Gastroesophageal sphincter (tissue), 4 donors: ENCODE results near the gene ASB1. TPM values are rescaled to one million over a fixed set of nuclear protein-coding genes. Genes with fewer than 3 reads are reported as not detected.

Experiments
- ATAC-seq: fragments of 150-250 bp; one replicate; pipeline ENCODE4 v1.9.1; 2016; ENCODE audit warnings: mild to moderate bottlenecking, moderate library complexity
- H3K27ac ChIP-seq, 4 donors: fragments of 200-600 bp; sonication (generic) in 3 of 4; 1 replicate in 3 of 4; 2 replicates in 1 of 4; pipeline ENCODE4 v1.5.1; 2016 to 2019
- H3K27me3 ChIP-seq: fragments of 200-600 bp; sonication (generic); one replicate; pipeline ENCODE4 v1.5.1; 2019
- H3K36me3 ChIP-seq, 2 donors: fragments of 200-600 bp; sonication (generic); one replicate each; pipeline ENCODE4 v1.5.1; 2019; ENCODE audit warnings: control low read depth in 1 of 2
- H3K4me1 ChIP-seq, 3 donors: fragments of 200-600 bp; sonication (generic); 1 replicate in 2 of 3; 2 replicates in 1 of 3; pipeline ENCODE4 v1.5.1; 2016 to 2019; ENCODE audit warnings: control low read depth in 2 of 3
- H3K4me3 ChIP-seq, 2 donors: fragments of 200-600 bp; sonication (generic); one replicate each; pipeline ENCODE4 v1.5.1; 2019; ENCODE audit warnings: mild to moderate bottlenecking in 1 of 2, moderate library complexity in 1 of 2
- H3K9me3 ChIP-seq, 3 donors: fragments of 200-600 bp; sonication (generic); one replicate each; pipeline ENCODE4 v1.5.1; 2017 to 2019; ENCODE audit warnings: control low read depth in 2 of 3
- EP300 ChIP-seq: sonication (generic); formaldehyde crosslinking; IDR thresholded peaks from one replicate; pipeline ENCODE4 v1.6.1; 2017; ENCODE audit warnings: antibody characterized with exemption, mild to moderate bottlenecking
- POLR2A ChIP-seq, 2 donors: fragments of 450-650 bp; IDR thresholded peaks; one replicate each; pipeline ENCODE4 v1.6.1; 2017; ENCODE audit warnings: antibody characterized with exemption in 2 of 2, mild to moderate bottlenecking in 2 of 2, moderate library complexity in 1 of 2
- POLR2AphosphoS5 ChIP-seq: sonication (generic); formaldehyde crosslinking; IDR thresholded peaks from one replicate; pipeline ENCODE4 v1.6.1; 2017; ENCODE audit warnings: antibody characterized with exemption
- WGBS, 2 donors: methylation state at CpG; one replicate each; pipeline ENCODE4 v1.1.5; 2018; ENCODE audit warnings: low coverage in 1 of 2; 5-methylcytosine and 5-hydroxymethylcytosine counted together
- total RNA-seq, 4 donors: library from RNA; depleted of rRNA; stranded (reverse); fragments of >200 nt; gene quantifications; one replicate each; pipeline ENCODE4 v1.1.0, GENCODE V29; 2016
- TF ChIP-seq, protein P1 (sequence below), 4 experiments: fragments of 200-600 bp in 2 of 4; fragments of 450-650 bp in 2 of 4; sonication (generic) in 1 of 4; IDR thresholded peaks; one replicate each; pipeline ENCODE4 v1.5.1; 2017 to 2019; ENCODE audit warnings: antibody characterized with exemption in 4 of 4, mild to moderate bottlenecking in 2 of 4, moderate library complexity in 2 of 4

ASB1 gene
- total RNA-seq, 4 donors from 2014 or later, result 27.9 to 39.3 (median 35.9) TPM

DNA sequence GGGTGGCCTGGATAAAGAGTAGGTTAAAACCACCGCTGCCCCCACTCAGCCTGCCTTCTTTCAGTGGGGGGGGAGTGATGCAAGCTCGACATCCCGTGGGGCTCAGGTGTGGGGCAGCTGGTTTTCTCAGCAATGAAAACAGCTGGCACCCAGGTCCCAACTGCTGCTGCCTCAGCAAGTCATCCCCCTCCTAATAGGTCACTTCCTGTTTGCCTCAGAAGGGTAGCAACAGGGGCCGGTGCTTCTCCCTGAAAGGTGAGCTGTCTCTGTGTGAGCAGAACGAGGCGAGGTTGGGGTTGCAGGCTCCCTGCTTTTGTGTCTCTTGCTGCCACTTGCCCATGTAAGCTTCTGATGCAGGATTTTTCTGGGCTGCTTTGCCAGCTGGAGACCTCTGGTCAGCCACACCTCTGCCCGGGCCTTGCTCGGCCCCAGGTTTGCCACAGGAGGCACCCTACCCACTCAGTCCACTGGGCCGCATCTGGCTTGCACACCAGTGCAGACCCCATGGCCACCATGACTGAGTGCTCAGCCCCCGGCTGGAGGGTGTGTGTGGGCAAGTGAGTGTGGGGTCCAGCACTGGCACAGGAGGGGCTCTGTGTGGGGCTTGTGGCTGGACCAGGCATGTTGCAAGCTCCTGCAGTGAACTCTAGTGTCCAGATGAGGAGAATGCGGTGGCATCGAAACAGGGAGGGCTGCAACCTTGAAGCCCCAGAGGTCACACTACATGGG lies 11.5 kb upstream of the ASB1 start:
- no peak overlapping the region for H3K27ac ChIP-seq
- 82 to 88% methylated on average over 4 of the region's 12 CpGs for WGBS, 2 donors
- no peak for ATAC-seq
- no peak overlapping the region for H3K4me3 ChIP-seq
- H3K9me3 ChIP-seq, result no peaks in the 10 kb centered on the region
- H3K27me3 ChIP-seq, result no peaks in the 10 kb centered on the region
- H3K36me3 ChIP-seq, result peaks cover 0 to 1% of the 10 kb centered on the region in 2 donors
- no peak for TF ChIP-seq POLR2A (IDR thresholded peaks at IDR 0.05)
- TF ChIP-seq, protein P1, sequence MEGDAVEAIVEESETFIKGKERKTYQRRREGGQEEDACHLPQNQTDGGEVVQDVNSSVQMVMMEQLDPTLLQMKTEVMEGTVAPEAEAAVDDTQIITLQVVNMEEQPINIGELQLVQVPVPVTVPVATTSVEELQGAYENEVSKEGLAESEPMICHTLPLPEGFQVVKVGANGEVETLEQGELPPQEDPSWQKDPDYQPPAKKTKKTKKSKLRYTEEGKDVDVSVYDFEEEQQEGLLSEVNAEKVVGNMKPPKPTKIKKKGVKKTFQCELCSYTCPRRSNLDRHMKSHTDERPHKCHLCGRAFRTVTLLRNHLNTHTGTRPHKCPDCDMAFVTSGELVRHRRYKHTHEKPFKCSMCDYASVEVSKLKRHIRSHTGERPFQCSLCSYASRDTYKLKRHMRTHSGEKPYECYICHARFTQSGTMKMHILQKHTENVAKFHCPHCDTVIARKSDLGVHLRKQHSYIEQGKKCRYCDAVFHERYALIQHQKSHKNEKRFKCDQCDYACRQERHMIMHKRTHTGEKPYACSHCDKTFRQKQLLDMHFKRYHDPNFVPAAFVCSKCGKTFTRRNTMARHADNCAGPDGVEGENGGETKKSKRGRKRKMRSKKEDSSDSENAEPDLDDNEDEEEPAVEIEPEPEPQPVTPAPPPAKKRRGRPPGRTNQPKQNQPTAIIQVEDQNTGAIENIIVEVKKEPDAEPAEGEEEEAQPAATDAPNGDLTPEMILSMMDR (IDR thresholded peaks at IDR 0.05), result no peak
- TF ChIP-seq EP300, result no peak
- no peak for TF ChIP-seq POLR2AphosphoS5
- no peaks in the 10 kb centered on the region for H3K4me1 ChIP-seq

DNA sequence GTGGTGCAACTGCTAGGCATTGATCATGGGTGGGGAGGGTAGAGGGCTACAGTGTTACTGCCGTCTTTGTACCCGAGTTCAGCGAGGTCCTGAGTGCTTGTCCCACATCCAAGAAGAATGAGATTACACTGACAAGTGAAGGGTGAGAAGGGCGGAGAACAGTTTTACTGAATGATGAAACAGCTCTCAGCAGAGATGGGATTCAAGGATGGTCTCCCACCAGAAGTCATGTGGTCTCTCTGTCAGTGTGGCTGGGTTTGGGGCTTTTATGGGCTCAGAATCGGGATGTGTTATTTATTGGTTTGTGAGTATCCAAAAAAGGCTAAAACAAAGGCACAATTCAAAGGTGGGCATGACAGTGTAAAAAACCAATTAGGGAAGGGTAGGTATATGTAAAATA lies 10.8 kb upstream of the ASB1 start:
- Histone ChIP-seq H3K36me3 (no peaks in the 10 kb centered on the region), H3K9me3 (no peaks in the 10 kb centered on the region), H3K4me1 (no peaks in the 10 kb centered on the region), H3K27me3 (no peaks in the 10 kb centered on the region), H3K4me3 (no peak overlapping the region), H3K27ac (no peak overlapping the region)
- 80 to 100% methylated on average over 1 to 2 of the region's 5 CpGs for WGBS, 2 donors
- ATAC-seq, result no peak
- TF ChIP-seq EP300 (no peak), POLR2AphosphoS5 (no peak), POLR2A (IDR thresholded peaks at IDR 0.05) (no peak)
- TF ChIP-seq, protein P1 (IDR thresholded peaks at IDR 0.05), result no peak

DNA sequence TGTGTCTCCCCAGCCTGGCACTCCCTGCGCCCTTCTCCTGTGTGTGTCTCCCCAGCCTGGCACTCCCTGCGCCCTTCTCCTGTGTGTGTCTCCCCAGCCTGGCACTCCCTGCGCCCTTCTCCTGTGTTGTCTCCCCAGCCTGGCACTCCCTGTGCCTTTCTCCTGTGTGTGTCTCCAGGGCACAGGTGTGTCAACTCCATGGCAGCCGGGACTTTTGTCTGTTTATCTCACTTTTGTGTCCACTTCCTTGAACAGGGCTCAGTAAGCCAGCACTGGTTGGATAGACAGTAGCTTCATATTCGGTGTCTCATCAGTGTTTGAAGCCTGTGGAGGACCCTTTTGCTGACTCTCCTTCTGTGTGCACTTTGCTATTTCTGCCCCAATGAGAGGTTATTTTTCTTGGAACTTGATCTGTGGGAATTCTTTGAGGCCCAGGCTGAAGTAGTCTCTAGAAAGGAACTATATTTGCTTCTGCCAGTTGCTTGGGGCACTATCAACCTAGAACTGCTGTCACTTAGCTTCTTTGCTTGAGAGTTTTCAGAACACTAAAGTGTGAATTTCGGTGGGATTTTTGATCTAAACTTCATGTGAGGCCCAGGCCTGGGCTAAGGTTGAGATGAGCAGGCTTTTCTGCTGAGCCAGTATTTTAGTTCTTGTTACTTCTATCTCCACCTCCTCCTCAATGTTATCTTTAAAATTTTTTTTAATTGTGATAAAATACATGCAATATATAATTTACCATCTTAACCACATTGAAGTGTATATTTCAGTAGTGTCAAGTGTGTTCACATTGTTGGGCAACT lies 8.3 kb upstream of the ASB1 start:
- TF ChIP-seq POLR2A (IDR thresholded peaks at IDR 0.05), result no peak
- TF ChIP-seq EP300, result no peak
- TF ChIP-seq POLR2AphosphoS5, result no peak
- TF ChIP-seq, protein P1 (IDR thresholded peaks at IDR 0.05), result no peak
- no peak for ATAC-seq
- 78 to 88% methylated on average over 4 to 6 of the region's 6 CpGs for WGBS, 2 donors

DNA sequence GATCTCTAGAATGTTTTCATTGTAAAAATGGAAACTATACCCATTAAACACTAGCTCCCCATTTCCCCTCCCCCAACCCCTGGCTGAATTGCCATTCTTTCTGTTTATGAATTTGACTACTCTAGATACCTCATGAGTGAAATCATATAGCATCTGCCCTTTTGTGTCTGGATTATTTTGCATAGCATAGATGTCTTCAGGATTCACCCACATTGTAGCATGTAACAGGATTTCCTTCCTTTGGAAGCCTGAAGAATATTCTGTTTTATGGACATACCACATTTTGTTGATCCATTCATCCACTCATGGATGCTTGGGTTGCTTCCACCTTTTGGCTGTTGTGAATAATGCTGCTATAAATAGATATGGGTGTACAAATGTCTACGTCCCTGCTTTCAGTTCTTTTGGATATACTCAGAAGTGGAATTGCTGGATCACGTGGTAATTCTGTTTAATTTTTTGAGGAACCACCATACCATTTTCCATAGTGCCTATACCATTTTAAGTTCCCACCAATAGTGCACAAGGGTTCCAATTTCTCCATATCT lies 7.7 kb upstream of the ASB1 start:
- Histone ChIP-seq H3K27me3 (no peaks in the 10 kb centered on the region), H3K27ac (no peak overlapping the region), H3K36me3 (no peaks in the 10 kb centered on the region), H3K4me1 (no peaks in the 10 kb centered on the region), H3K9me3 (no peaks in the 10 kb centered on the region), H3K4me3 (no peak overlapping the region)
- TF ChIP-seq EP300 (no peak), POLR2A (IDR thresholded peaks at IDR 0.05) (no peak), POLR2AphosphoS5 (no peak)
- 44 to 62% methylated on average over 2 of the region's 2 CpGs for WGBS, 2 donors
- ATAC-seq, result no peak

More for the DNA sequence above, 8.3 kb upstream of the ASB1 start:
- Histone ChIP-seq H3K4me3 (no peak overlapping the region), H3K9me3 (no peaks in the 10 kb centered on the region), H3K27ac (no peak overlapping the region), H3K4me1 (no peaks in the 10 kb centered on the region), H3K27me3 (no peaks in the 10 kb centered on the region), H3K36me3 (no peaks in the 10 kb centered on the region)

DNA sequence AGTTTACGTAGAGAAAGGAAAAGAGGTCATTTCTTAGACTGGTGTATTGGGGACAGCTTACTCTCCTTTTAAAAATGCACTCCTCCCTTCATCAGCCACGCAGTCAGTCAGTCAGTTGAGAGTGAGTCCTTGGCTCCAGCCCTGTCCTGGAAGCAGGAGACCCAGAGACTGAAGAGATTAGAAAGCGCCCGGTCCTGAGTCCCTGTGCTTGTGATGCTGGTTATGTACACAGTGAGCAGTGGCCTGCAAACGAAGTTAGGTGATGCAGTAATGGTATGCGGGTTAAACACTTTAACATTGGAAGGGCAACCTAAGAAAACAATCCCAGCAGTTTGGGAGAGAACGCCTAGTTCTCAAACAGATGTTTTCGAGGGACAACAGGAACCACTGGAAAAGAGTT lies 6.3 kb upstream of the ASB1 start:
- no peaks in the 10 kb centered on the region for H3K9me3 ChIP-seq
- no peaks in the 10 kb centered on the region for H3K27me3 ChIP-seq
- no peak overlapping the region for H3K27ac ChIP-seq
- WGBS, 2 donors, result 76 to 87% methylated on average over 6 to 8 of the region's 8 CpGs
- H3K4me1 ChIP-seq, result peaks cover 0 to 1% (median 0%) of the 10 kb centered on the region in 3 donors
- ATAC-seq, result no peak
- H3K36me3 ChIP-seq, result no peaks in the 10 kb centered on the region
- TF ChIP-seq, protein P1 (IDR thresholded peaks at IDR 0.05), result no peak
- TF ChIP-seq EP300, result no peak
- TF ChIP-seq POLR2AphosphoS5, result no peak
- TF ChIP-seq POLR2A (IDR thresholded peaks at IDR 0.05), result no peak
- no peak overlapping the region for H3K4me3 ChIP-seq
